ENCODE data around the gene PLCB3.

The PLCB3 gene

DNA sequence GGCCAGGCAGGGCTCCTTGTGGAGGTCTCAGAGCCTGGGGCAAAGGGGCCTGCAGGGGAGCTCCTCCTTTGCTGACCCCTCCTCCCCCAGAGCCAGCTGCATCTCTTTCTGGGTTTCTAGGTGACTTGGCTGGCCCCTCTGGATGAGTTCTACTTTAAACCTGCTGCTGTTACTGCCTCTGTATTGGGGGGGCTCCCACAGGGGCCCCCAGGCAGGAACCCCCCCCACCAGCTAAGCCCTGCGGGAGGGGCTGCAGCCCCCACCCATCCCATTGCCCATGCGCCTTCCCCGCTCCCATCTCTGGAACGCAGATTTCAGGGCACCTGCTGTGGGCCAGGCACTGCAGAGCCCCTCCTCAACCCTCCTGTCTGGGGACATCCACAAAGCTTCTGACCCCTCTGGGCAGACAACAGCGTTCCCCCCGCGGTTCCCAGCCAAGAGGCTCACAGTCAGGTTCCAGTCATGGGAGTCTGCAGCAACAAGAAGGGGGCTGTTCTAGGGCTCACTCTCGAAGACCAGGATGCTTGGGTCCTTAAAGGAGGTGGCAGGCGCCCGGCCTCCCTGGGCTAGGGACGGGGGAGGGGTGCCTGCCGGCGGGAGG lies 815 bp upstream of the PLCB3 start:
- no peak for DNase-seq (ENCODE audit: low read depth)

- no peak for DNase-seq (ENCODE audit: low read depth)
Measured at GRCh38 chr11:64251753-64252002, 348 bp downstream of the PLCB3 start.

GRCh38 chr11:64252003-64252872 lies 908 bp downstream of the PLCB3 start:
- DNase-seq (ENCODE audit: low read depth), result no peak

DNA sequence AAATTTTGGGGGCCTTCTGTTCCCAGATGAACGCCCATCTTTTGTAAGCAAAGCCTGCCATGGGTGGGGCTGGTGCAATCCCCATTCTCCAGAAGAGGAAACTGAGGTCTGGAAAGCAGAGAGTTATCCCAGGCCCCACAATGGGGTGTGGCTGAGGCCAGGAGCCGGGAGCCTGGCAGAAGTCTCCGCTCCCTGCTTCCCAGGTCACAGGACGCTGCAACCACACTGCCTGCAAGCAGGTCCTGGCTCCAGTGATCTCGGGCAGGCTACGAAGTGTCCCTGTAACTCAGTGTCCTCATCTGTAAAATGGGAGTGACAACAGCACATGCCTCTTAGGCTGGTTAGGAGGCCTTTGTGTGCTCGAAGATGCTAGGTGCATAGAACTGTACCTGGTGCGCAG lies 1.7 kb downstream of the PLCB3 start:
- DNase-seq (ENCODE audit: low read depth), result no peak

DNA sequence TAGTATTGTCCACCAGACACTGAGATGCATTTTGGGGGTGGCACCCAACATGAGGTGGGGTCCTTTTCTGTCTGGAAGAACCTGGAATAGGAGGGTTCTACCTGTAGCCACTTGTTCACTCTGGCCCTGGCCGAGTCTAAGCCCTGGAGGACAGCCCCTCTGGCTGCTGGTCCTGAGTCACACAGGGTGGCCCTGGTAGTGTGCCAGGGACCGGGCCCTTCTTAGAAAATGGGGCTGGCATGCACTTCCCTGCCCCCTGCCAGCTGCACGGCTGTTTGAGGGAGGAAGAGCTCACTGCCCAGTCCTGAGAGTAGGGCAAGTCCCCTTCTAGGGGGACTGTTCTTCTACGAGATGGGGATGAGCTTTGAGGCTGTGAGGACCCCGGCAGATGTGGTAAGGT lies 2.2 kb downstream of the PLCB3 start:
- DNase-seq (ENCODE audit: low read depth), result no peak

DNA sequence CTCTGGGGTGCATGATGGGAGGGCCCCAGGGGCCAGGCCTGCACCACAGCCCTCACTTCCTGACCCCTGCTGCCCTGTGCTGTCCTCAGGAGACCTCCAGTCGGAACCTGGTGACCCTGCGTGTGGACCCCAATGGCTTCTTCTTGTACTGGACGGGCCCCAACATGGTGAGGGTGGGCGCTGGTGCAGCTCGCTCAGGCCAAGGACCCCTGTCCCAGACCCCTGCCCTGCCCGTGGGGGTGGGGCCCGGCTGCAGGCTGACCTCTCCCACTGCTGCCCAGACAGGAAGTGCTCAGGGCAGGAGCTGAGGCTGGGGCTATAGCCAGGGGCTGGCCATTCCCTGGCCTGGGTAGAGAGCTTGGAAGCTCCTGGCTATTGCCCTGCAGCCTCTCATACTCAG lies 3.0 kb downstream of the PLCB3 start:
- no peak for DNase-seq (ENCODE audit: low read depth)

GRCh38 chr11:64255135-64256128 lies 4.1 kb downstream of the PLCB3 start:
- no peak for DNase-seq (ENCODE audit: low read depth)

- DNase-seq (ENCODE audit: low read depth), result no peak
Measured at GRCh38 chr11:64256300-64256699, 5.0 kb downstream of the PLCB3 start.

GRCh38 chr11:64258356-64258755 lies 7.0 kb downstream of the PLCB3 start:
- no peak for DNase-seq (ENCODE audit: low read depth)

- no peak for DNase-seq (ENCODE audit: low read depth)
Measured at GRCh38 chr11:64258946-64259532, 7.7 kb downstream of the PLCB3 start.

GRCh38 chr11:64259533-64260067 lies 8.3 kb downstream of the PLCB3 start:
- no peak for DNase-seq (ENCODE audit: low read depth)

- DNase-seq (ENCODE audit: low read depth), result no peak
Measured at GRCh38 chr11:64260147-64260708, 8.9 kb downstream of the PLCB3 start.

GRCh38 chr11:64261556-64262080 lies 10.3 kb downstream of the PLCB3 start:
- DNase-seq (ENCODE audit: low read depth), result no peak

- no peak for DNase-seq (ENCODE audit: low read depth)
Measured at GRCh38 chr11:64262271-64263002, 11.1 kb downstream of the PLCB3 start.

DNA sequence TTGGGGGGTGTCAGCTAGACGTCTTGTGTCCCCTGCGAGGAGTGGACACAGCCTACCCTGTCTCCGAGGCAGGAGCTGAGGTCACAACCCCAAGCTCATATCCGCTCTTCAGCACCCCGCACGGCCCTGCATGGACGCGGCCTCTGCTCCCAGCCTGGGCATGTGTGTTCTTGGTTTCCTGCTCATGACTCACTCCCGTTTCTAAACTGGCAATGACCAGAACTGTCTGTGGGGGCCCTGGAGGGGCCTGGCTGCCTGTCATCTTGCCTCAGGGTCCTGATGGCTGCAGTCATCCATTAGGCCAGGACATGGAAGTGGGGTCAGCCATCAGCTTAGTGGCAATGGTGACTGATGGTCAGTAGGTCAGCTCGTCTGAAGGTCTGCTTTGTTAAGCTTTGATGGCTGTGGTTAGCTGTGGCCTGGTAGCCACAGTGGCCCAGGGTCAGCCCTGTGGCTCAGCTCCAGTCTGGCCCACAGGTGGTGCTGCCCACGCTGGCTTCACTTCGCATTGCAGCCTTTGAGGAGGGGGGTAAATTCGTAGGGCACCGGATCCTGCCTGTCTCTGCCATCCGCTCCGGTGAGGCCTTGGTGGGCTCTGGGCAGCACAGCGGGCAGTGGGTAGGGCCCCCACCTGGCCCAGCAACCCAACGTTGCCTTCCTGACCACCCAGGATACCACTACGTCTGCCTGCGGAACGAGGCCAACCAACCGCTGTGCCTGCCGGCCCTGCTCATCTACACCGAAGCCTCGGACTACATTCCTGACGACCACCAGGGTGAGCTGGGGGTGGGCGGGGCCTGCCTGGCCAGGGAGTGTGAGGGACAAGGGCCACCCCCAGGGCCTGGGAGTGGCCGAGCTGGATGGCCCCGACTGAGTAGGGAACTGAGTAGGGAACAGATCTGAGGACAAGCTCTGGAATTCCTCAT lies 12.0 kb downstream of the PLCB3 start:
- no peak for DNase-seq (ENCODE audit: low read depth)

DNA sequence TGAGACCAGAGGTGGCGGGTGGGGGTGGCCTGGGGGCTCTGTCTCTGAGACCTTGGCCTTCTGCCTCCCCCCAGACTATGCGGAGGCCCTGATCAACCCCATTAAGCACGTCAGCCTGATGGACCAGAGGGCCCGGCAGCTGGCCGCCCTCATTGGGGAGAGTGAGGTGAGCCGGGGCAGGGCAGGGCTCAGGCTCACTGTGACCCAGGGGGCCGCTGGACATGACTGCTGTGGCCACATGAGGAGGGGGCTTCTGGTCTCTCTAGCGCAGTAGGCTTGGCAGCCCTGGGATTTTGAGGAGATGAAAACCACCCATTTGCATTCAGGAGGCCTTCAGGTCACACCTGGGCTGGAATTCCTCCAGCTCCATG lies 12.6 kb downstream of the PLCB3 start:
- no peak for DNase-seq (ENCODE audit: low read depth)

- DNase-seq (ENCODE audit: low read depth), result no peak
Measured at GRCh38 chr11:64264371-64264852, 13.1 kb downstream of the PLCB3 start.

DNA sequence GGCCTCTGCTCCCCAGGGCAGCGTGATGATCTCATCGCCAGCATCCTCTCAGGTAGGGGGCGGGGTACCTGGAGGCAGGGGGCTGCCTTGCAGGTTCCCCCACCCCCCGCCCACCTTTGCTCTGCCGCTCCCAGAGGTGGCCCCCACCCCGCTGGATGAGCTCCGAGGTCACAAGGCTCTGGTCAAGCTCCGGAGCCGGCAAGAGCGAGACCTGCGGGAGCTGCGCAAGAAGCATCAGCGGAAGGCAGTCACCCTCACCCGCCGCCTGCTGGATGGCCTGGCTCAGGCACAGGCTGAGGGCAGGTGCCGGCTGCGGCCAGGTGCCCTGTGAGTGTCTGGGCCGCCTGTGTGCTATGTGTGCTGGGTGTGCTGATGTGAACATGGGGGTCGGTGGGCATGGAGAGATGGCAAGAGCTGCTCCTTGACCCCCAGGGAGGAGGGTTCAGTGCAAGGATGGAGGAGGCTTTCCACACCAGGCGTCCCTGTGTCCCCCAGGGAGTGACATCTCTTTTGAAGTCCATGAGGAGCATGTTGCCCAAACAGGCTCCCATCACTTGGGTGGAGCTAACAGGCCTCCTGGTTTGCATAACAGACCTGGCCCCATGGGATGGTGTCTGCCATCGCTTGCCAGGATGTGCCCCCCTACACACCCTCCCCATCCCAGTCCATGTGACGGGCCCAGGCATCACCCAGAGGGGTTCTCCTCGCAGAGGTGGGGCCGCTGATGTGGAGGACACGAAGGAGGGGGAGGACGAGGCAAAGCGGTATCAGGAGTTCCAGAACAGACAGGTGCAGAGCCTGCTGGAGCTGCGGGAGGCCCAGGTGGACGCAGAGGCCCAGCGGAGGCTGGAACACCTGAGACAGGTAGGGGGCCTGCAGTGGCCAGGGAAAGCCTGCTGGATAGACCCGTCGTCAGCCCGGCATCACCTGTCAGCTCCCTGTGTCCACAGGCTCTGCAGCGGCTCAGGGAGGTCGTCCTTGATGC lies 14.1 kb downstream of the PLCB3 start:
- no peak for DNase-seq (ENCODE audit: low read depth)

Measured in CMK (cell line).